ENCODE data around the gene PRR29.
"Not testable (repeated sequence)": the region's sequence is repeated elsewhere in the genome, so short reads cannot be mapped to it uniquely, and the experiment has no call there.

The PRR29 gene

DNA sequence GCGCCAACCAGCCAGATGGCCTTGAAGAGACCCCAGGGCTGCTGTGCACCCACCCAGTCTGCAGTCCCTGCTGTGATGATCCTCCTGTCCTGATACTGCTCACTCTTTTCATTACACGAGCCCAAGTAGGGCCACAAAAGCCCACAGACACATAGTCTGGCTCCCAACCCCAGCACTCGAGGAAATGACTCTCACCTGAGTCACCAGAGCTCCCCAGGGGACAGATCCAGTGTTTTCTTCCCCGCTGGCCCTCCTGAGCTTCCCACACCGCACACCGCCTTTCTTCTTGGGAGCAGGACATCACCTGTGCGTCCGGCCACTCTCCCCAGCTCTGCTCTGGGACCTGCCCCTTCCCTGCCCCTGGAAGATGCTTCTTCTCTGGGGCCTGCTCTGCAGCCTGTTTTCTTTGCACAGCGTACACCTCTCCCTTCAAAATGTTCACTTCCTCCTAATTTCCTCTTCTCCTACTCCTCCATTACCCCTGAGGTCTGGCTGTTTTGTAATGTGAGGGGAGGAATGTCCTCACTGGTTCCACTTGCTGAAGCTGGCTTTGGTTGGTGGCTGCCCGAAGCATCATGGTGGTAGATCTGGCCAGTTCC is 23.5 kb upstream of the PRR29 start:
- DNase-seq (ENCODE audit: low read depth in 1 of 2, low spot score in 1 of 2) = no peak

DNA sequence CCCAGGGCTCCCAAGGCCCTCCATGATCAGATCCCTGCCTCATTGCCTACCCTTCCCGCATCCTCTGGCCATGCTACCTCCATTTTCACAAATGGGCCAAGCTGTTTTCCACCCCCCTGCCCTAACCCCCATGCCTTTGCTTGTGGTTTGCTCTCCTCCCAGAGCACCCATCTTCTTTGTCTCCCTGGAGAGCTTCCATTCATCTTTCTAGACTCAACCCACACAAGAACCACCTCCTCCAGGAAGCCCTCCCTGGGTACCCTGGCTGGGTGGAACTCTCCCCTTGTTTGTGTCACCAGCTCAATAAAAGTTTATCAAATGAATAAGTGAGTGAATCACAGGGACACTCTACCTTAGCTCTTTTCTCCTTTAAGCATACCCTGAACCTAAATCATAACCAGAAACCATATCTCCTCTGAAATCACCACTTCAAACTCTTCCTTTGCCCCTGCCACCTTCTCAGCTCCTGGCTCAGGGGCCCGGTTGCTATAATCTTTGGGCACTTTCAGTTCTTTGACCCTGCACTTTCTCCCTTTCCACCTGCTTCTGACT is 22.5 kb upstream of the PRR29 start:
- DNase-seq (ENCODE audit: low read depth in 1 of 2, low spot score in 1 of 2) = no peak

DNA sequence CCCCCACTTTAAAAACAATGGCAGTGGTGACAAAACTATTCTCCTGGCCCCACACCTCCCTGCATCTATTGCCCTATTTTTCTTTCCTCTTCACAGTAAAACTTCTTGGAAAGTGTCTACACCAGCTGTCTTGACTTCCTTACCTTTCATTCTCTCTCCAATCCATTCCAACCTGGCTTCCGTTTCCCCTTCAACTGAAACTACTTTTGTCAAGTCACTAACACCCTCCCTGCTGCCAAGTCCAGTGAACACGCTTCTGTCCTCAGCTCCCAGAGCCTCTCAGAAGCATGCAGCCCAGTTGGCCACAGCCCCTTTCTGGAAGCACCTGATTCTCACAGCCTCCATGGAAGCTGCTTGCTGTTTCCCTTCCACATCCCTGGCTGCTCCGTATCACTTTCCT is 21.4 kb upstream of the PRR29 start:
- DNase-seq (ENCODE audit: low read depth in 1 of 2, low spot score in 1 of 2) = no peak

DNA sequence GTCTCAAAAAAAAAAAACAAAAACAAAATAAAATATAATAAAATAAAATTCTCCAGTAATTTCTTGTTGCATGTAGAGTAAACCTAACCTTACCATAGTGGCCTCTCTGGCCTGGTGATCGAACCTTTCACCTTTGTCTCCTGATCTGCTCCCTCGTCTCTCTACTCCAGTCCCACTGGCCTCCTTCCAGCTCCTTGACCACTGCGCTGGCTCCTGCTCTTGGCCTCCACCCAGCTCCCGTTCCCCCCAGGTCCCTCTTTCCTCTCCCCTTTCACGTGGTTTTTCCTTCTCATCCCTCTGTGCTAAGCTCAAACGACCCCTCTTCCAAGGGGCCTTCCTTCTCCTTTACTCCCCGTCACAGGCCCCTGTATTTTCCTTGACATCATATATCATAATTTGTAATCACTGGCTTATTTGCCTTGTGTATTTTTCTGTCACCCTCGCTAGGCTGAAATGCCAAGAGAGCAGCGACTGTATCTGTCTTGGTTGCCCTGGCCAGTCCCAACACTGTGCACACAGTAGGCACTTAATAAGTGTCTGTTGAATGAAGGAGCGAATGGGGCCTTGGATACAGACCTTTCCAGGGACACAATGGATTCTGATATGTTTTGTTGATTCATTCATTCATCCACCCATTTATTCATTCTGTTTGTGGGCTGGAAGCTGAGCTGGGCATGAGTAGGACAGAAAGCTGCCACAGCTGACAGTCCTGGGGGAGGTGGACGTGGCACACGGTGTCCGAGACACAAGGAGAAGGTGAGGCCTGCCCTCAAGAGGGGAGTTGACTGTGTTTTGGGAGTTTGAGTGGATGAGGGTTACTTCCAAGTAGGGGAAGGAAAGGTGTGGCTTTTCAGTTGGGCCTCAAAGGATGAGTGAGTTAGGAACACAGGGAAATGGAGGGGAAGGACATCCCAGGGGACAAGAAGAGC is 19.6 kb upstream of the PRR29 start:
- no peak for DNase-seq (ENCODE audit: low read depth in 1 of 2, low spot score in 1 of 2)

DNA sequence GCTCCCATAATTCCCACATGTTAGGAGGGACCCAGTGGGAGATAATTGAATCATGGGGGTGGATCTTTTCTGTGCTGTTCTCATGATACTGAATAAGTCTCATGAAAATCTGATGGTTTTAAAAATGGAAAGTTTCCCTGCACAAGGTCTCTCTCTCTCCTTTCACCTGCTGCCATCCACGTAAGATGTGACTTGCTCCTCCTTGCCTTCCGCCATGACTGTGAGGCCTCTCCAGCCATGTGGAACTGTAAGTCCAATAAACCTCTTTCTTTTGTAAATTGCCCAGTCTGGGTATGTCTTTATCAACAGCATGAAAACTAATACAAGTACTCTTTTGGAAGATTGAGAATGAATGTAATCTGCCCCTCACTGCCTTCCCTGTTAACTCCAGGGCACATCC is 15.5 kb upstream of the PRR29 start:
- DNase-seq (ENCODE audit: low read depth in 1 of 2, low spot score in 1 of 2) = not testable (repeated sequence)

DNA sequence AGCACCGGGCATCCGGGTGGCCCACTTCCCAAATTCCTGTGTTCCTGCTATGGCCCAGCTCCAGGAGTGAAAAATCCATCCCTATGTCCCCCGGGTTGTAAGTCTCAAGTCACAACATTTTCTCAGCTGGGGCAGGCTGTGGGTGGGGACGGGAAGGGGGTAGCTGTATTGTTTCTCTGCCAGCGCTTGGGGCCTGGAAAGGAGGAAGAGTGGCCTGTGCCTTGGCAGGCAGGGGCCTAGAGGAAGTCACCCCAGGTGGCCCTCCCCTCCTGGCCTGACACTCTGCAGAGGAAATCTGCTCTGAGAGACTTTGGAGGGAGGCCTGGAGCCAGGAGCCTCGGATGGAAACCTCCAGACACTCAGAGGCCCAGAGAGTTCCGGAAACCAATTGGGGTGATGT is 14.8 kb upstream of the PRR29 start:
- DNase-seq (ENCODE audit: low read depth in 1 of 2, low spot score in 1 of 2) = no peak

DNA sequence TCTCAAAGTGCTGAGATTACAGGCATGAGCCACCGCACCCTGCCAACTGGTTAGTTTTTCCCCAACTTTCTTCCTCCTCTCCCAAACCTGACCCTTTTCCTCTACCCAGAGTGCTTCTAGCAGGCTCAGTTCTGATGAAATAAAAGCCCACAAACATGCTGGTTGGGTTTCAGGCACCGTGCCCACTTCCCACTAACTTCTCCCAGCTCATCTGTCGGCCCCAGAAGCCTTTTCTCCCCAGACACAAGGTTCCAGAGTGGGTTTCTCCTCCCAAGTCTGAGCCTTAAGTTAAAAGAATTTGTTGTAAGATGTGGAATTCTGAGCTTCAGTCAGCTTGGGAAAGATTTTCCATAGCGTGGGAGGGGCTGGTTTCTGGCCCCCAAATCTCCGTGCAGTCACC is 13.9 kb upstream of the PRR29 start:
- no peak for DNase-seq (ENCODE audit: low read depth in 1 of 2, low spot score in 1 of 2)

DNA sequence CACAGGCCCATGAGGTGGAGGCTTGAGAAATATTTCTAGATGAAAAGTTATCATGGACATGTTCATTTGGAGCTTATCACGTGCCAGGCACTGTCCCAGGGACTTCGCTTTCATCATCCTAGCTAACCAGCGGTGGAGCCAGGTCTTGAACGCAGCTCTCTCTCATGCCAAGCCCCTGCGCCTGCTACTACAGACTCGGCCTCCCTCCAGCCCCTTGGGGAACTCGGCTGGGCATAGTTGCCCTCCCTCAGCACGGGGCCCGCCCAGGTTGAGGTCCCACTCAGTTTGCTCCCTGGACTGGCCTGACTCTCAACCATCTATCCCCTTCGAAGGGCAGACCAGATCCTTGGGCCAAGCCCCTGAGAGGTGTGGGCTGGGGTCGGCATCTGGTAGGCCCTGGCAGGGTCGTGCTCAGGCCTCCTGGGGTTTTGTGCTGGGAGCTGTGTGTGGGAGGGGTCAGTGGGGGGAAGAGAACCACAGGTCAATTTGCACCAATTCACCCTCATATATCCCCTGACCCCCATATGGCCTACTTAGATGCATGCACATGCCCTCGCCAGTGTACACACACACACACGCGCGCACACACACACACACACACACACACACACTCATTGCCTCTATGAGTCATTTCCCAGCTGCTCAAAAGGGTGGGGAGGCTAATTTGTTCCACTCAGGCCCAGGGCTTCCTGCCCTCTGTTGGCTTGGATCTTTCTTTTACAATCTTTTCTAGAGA is 13.3 kb upstream of the PRR29 start:
- peak in 1 of 2 donors; percentile 34 for DNase-seq (ENCODE audit: low read depth in 1 of 2, low spot score in 1 of 2)

DNA sequence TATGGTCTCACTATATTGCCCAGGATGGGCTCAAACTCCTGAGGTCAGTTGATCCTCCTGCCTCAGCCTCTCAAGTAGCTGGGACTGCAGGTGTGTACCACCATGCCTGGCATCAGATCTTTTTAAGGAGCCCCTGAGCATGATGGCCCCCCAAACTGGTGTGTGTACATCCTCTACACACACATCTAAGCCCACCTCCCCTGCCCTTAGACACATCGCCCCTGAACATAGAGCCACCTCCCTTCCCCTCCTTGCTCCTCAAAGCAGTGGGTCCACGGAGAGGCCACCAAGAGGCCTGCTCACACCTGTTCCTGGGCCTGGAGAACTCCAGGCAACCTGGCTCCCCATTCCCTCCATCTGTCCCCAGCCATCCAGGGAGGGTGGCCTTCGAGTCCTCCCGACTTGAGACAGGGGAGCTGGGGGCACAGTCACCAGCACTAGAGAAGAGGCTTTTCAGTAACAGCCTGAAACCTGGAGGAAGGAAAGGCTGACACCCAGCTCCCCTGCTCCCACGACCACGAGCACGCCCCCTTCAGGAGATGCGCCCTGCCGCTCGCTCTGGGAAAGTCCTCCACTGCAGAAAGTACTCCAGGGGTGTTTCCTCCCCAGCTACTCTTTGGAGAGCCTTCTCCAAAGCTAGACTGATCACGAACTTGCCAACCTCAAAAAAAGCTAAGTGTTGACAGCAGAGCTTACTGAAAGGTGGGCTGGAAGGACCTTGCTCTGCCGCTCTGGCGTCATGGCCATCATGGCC is 12.6 kb upstream of the PRR29 start:
- DNase-seq (ENCODE audit: low read depth in 1 of 2, low spot score in 1 of 2) = no peak

DNA sequence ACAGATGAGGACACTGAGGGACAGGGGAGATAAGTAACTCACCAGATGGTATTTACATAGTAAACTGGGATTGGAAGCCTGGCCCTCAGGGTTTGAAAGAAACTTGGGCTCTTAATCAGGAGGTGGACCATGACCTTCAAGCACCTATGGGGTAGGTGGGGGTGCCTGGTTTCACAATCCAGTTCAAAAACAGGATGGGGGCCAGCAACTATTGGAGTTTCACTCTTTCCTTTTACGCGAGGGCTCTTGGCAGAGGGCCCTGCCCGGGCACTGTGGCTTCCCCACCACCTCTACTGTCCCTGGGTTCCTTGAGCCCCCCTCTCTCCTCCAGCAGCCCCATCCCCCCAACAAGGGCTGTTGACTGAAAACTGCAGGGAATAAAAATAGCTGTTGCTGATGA is 11.3 kb upstream of the PRR29 start:
- no peak for DNase-seq (ENCODE audit: low read depth in 1 of 2, low spot score in 1 of 2)

DNA sequence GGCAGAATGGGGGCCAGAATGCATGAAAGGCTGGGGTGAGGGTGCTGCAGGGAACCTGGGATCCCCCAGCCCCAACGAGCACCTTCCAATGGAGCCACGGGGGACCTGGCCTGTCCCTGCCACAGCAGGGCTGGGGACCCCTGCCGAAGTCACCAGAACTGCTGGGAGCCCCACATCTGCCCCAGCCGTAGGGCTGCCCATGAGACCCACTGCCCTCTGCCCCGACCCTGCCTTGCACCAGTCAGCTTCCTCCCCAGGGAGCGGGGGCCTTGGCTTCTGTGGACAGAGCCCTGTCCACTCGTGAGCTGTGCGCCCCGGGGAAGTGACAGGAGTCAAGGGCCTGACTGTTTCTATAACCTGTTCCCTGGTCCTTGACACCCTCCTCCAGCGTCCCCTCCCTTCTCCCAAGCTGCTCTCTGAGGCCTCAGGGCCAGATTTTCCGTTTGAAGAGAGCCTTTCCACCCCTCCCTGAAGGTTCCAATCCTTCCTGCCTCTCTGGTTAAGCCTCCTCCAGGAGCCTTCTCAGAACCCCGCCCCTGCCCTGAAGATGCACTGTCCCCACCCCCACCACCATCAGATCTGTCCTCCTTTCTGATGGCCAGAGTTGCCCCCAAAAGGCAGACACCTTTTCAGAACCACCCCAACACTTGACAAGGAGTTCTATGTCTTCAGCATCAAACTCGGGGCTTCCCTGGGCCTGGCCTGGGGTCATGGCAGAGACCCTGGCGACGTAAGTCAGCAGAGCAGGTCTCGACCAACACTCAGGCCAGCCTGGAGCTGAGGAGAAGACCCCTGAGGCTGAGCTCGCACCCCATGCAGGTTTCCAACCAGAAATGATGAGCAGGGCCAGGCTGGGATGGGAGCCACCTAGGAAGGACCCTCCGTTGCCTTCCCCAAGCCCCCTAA is 10.7 kb upstream of the PRR29 start:
- DNase-seq (ENCODE audit: low read depth in 1 of 2, low spot score in 1 of 2) = no peak

DNA sequence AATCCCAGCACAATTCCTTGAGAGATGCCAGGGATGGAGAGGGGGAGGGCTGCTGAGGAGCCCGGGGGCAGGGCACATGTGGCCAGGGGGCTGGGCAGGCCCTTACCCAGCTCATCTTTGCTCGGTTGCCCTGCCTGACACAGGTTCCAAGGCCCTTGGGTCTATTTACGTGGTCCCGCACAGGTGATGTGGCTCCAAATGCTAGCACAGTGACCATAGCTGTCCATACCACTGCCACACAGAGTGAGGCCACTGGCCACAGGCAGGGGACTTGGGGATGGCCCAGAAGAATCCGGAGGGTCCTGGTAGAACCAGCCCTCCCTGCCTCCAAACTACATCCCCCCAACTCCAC is 10.0 kb upstream of the PRR29 start:
- no peak for DNase-seq (ENCODE audit: low read depth in 1 of 2, low spot score in 1 of 2)

DNA sequence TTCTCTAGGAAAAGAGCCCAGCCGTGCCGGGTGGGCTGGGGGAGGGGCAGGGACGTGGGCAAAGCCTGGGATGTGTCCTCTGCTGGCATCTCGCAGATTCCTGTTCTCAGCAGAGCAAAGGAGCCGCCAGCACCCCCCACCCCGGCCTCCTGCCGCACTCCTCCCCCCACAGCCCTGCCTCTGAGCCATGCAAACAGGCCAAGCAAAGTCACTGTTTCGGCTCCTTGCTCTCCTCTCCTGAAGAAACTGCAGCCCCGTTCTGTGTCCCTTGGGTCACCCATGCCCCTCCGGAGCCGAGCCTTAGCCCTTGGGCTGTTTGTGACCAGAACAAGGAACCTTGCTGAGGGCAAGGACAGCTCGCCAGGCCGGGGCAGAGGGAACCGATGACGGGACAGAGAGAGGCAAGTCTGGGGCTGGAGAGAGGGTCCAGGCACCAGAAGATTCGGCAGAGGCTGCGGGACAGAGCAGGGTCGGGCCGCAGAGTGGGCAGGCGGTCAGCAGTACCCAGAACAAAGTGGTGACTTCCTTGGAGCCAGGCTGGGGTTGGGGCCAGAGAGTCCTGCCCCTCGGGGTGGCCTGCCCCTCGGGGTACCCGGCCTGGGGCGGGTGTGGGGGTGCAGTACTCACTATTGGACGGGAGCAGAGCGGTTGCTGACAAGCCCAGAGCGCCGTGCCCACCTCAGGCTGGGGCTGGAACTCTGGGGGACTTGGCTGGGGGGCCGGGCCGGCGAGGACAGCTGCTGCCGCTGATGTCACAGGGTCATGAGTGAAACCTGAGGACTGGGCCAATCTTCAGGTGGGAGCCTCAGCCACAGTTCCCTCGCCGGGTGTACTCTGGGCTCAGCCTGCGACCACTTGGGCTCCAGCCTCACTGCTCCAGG is 9.2 kb upstream of the PRR29 start:
- no peak for DNase-seq (ENCODE audit: low read depth in 1 of 2, low spot score in 1 of 2)

DNA sequence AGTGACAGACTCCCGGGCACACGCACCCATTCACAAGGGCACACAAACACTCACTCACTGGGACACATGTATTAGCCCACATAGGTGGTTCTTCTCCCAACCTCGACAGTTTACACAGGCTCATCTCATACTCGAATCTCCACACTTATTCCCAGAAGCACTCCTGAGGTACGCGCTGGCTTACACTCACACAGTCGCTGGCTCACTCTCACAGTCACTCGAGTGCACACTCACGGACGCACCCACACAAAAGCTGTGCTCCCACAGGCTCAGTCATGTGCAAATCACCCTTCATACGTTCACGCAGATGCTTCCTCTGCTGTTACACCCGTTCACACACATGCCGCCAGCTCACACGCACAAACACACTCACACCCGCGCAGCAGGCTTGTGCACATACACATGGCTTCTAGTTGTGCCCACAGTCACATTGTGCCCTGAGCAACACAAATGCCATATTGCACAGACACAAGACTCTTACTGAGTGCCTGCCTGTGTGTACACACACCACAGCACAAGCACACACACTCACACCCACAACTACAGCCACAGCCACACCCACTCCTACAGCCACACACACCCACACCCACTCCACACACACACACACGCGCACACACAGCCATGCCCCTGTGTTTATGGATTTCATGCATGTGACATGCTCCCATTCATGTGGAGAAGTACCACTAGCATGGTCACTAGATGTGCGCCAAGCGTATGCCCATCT is 8.4 kb upstream of the PRR29 start:
- no peak for DNase-seq (ENCODE audit: low read depth in 1 of 2, low spot score in 1 of 2)

DNA sequence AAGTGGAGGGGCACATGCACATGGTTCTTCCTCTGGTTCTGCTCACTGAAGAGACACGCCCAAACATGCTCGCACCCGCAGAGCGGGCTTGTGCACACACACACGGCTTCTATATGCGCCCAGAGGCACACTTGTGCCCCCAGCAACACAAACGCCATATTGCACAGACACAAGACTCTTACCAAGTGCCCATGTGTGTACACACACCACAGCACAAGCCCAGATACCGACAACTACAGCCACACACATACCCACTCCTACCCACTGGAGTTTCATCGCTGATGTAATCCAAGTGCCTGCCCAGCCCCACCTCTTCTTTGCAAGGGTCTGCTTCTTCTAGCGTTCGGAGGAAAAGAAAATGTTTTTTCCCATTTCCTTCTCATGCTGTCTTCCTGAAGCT is 6.5 kb upstream of the PRR29 start:
- no peak for DNase-seq (ENCODE audit: low read depth in 1 of 2, low spot score in 1 of 2)

DNA sequence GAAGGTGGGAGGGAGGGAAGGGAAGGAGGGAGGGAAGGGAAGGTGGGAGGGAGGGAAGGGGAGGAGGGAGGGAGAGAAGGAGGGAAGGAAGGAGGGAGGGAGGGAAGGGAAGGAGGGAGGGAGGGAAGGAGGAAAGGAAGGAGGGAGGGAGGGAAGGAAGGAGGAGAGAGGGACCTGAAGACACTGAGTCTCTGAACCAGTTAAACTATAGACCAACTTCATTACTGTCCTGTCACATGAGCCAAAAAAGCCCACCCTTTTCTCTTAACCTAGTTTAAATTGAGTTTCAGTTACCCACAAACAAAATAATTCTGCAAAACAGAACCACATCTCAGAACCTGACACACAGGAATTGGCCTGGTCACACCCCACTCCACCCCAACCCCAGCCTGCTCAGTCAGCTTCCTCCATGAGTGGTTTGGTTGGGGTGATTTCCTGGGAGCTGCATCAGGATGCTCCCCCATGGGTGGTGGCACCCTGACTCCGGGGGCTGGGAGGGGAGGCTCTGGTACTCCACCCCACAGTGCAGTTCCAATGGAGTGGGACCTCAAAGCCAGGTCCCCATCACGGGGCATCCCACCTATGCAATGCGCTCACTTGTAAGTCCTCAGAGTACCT is 4.7 kb upstream of the PRR29 start:
- DNase-seq (ENCODE audit: low read depth in 1 of 2, low spot score in 1 of 2) = no peak

DNA sequence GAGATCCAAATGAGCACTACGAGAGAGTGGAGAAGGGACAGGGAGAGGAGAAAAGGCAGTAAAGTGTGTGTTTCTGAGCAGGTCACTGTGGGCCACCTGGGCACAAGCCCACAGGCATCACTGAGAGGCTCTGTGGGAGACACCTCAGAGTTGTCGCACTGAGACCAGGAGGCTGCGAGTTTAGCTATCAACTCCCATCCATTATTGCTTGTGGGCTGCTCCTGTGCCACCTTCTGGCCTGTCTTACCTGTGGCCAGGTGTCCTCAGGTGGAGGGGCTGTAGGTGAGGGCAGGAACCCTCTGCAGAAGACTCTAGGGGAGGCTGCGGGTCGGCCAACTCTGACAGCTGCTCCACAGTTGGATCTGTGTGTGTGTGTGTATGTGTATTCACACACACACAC is 2.5 kb upstream of the PRR29 start:
- no peak for DNase-seq (ENCODE audit: low read depth in 1 of 2, low spot score in 1 of 2)

Measured in activated T-helper 1 cell treated with anti-CD3 and anti-CD28 coated beads, Interleukin-2, amount 50 U/mL, for 16 hours (primary cell).